ENCODE data around the gene ZNF823.

DNA sequence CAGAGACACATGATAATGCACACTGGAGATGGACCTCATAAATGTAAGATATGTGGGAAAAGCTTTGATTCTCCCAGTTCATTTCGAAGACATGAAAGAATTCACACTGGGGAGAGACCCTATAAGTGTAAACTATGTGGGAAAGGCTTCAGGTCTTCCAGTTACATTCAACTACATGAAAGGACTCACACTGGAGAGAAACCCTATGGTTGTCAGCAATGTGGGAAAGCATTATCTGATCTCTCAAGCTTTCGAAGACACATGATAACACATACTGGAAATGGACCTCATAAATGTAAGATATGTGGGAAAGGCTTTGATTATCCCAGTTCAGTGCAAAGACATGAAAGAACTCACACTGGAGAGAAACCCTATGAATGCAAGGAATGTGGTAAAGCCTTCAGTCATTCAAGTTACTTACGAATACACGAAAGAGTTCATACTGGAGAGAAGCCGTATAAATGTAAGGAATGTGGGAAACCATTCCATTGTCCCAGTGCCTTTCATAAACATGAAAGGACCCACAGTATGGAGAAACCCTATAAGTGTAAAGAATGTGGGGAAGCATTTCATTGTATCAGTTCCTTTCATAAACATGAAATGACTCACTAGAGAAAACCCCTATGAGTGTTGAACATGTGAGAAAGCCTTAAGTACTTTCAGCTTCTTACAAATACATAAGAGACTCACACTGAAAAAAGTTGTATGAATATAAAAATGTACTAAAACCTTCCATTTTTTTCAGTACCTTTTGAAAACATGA lies 42.7 kb upstream of the ZNF823 start:
- TF ChIP-seq POLR2A (IDR thresholded peaks at IDR 0.05) (no peak), POLR2AphosphoS5 (IDR thresholded peaks at IDR 0.05) (no peak)
